ENCODE data around the gene AFAP1L1.

AFAP1L1 gene

DNA sequence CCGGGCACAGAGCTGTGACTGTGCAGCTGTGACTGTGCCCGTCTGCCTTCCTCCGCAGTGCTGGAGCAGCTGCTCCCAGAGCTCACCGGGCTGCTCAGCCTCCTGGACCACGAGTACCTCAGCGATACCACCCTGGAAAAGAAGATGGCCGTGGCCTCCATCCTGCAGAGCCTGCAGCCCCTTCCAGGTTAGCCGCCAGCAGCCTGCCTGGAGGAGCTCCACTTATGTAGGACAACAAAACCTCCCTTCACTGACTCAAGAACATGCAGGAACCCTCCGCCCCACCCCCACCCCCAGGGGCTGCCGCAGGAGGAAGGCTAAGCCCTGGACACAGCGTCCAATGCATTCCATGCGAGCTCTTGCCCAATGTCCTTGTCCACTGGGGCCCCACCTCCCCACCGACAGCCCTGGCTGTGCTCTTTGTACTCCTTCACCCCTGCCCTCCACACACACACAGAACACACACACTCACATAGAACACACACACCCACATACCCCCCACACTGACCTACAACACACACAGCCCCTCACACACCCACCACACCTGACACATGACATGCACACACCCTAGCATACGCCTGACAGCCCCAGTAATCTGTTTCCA lies 27.9 kb downstream of the AFAP1L1 start:
- ChIA-PET POLR2A (no interaction called here), CTCF (interaction anchor here (0.8 to 1.0 kb wide), 2 partner anchors 11 to 30 kb away, joined by 3 read pairs; no protein-coding TSS in a partner anchor)
- no peak for DNase-seq (ENCODE audit: extremely low spot score)
- TF ChIP-seq, protein P1, sequence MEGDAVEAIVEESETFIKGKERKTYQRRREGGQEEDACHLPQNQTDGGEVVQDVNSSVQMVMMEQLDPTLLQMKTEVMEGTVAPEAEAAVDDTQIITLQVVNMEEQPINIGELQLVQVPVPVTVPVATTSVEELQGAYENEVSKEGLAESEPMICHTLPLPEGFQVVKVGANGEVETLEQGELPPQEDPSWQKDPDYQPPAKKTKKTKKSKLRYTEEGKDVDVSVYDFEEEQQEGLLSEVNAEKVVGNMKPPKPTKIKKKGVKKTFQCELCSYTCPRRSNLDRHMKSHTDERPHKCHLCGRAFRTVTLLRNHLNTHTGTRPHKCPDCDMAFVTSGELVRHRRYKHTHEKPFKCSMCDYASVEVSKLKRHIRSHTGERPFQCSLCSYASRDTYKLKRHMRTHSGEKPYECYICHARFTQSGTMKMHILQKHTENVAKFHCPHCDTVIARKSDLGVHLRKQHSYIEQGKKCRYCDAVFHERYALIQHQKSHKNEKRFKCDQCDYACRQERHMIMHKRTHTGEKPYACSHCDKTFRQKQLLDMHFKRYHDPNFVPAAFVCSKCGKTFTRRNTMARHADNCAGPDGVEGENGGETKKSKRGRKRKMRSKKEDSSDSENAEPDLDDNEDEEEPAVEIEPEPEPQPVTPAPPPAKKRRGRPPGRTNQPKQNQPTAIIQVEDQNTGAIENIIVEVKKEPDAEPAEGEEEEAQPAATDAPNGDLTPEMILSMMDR (IDR thresholded peaks at IDR 0.05; ENCODE audit: control extremely low read depth, extremely low read depth, low read depth, missing control alignments): no peak

DNA sequence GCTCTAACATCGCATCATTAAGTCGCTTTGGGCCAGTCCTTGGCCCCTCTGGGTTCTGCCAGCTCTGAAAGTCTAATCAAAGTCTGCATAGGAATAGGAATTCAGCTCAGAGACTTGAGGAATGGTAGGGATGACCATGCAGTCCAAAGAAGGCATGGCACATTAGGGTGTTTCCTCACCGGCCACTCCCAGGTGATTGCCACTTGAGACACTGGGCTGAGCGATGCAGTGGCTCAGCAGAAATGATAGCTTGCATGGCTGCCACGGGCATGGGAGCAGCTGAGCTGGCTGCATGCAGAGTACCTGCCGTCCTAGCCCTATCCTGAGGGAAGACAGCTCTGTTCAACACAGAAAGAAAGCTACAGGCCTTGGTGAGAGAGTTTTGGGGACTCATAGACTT lies 28.8 kb downstream of the AFAP1L1 start:
- POLR2A ChIA-PET: no interaction called here
- DNase-seq (ENCODE audit: extremely low spot score): no peak
- TF ChIP-seq, protein P1 (IDR thresholded peaks at IDR 0.05; ENCODE audit: control extremely low read depth, extremely low read depth, low read depth, missing control alignments): no peak
- CTCF ChIA-PET: interaction anchor here (0.8 to 1.2 kb wide), 2 partner anchors 10 to 72 kb away, joined by 3 read pairs; no protein-coding TSS in a partner anchor

DNA sequence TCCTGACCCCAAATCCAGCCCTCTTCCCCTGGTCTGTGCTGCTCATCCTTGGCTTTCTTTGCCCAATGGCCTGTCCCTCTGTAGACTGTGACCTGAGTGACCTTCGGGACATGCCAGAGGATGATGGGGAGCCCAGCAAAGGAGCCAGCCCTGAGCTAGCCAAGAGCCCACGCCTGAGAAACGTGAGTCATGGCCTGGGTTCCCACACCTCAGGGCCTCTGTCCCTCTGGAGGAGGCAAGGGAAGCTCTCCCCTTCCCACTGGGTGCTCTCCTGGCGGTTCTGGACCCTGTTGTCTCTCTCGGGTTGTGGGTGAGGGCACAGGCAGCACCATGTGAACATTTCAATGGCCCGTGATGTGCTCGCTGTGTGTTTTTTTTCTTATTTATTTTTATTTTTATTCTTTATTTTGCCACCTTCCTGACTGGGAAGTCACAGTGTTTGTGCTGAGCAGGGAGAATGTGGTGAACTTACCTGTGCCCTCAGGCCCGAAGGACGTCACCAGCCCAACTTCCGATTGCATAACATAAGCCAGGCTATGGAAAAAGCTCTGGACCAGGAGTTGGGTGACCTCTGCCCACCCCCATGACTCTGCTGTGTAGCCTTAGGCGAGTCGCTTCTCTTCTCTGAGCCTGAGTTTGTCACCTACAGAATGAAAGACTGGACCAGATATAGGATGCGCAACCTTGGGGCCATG lies 29.5 kb downstream of the AFAP1L1 start:
- POLR2A ChIA-PET: no interaction called here
- CTCF ChIA-PET: interaction anchor here (0.6 to 1.2 kb wide), 3 partner anchors 9 to 72 kb away, joined by 3 to 4 read pairs (median 3); no protein-coding TSS in a partner anchor

DNA sequence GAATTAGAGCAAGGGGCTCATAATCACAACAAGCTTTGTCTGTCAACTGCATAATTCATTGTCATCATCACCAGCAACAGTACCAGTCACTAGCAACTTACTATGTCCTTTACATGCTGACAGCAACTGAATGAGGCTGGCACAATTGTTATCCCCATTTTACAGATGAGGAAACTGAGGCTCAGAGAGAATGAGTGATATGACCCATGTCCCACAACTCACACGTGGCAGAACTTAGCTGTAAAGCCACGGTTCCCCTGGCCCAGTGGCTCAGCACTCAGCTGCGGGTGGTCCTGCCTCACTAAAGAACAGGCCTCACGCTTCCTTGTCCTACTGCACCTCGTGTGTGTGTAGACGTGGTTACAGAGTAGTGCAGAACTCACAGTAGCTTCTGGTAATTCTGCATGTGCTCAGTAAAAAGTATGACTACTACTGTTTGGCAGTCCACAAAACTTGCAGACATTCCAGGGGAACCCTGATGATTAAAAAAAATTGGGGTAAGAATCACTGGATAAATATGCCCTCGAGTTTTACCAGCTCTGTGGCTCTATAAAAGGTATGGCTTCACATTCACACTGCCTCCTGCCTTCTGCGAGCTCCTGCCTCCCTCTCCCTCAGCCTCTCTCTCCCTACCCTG lies 30.2 kb downstream of the AFAP1L1 start:
- POLR2A ChIA-PET: no interaction called here
- DNase-seq (ENCODE audit: extremely low spot score): no peak
- CTCF ChIA-PET: interaction anchor here (0.5 to 1.5 kb wide), 4 partner anchors 9 to 320 kb away, joined by 3 to 4 read pairs (median 4); no protein-coding TSS in a partner anchor
- TF ChIP-seq, protein P1 (IDR thresholded peaks at IDR 0.05; ENCODE audit: control extremely low read depth, extremely low read depth, low read depth, missing control alignments): no peak

More for the DNA sequence above, 29.5 kb downstream of the AFAP1L1 start:
- TF ChIP-seq, protein P1 (IDR thresholded peaks at IDR 0.05; ENCODE audit: control extremely low read depth, extremely low read depth, low read depth, missing control alignments): no peak
- DNase-seq (ENCODE audit: extremely low spot score): no peak

DNA sequence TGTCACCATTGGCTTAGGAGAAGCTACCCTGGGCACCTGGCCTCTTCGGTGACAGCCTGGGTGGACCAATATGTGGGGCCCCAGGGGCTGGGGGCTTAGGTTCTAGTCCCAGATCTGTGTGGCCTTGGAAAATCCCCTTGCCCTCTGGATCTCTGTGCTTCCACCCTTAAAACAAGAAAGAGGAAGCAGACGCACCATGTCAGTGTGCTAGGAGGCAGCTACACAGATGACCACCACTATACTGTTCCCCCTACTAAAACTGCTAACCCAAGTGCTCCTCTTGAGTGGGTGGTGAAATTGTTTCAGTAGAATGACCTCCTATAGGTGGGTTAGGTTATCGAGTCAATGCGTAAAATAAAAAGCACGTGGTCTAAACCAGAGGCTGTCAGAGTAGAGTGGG lies 31.0 kb downstream of the AFAP1L1 start:
- POLR2A ChIA-PET: no interaction called here
- no peak for DNase-seq (ENCODE audit: extremely low spot score)
- TF ChIP-seq, protein P1 (IDR thresholded peaks at IDR 0.05; ENCODE audit: control extremely low read depth, extremely low read depth, low read depth, missing control alignments): no peak
- CTCF ChIA-PET: interaction anchor here (1.5 kb wide), 1 partner anchor 10 kb away, joined by 4 read pairs; no protein-coding TSS in a partner anchor

DNA sequence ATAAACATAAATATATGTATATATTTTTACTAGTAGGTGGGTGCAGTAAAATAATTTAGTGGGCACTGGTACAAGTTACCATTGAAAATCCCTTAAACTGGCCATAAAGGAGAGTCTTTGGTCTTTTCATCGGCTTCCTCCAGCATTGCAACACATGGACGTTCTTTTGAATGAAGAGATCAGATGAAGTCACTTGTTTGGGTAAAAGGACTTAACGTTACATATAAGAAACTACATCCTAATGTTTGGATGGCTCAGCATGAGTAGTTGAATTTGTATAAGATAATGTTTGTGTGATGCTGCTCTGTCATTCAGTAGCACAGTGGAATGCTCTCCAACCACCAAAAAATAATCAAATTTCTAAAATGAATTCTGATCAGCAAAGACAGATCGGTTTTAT lies 31.6 kb downstream of the AFAP1L1 start:
- ChIA-PET CTCF (interaction anchor here (1.5 kb wide), 1 partner anchor 10 kb away, joined by 4 read pairs; no protein-coding TSS in a partner anchor), POLR2A (no interaction called here)
- DNase-seq (ENCODE audit: extremely low spot score): no peak
- TF ChIP-seq, protein P1 (IDR thresholded peaks at IDR 0.05; ENCODE audit: control extremely low read depth, extremely low read depth, low read depth, missing control alignments): no peak
